CD1c-positive myeloid dendritic cell (primary cell): ENCODE data around the gene CASK.

Experiments
- DNase-seq: peaks from one replicate; pipeline ENCODE4 v3.0.0-alpha.2; 2016; ENCODE audit errors: extremely low spot score

CASK gene

DNA sequence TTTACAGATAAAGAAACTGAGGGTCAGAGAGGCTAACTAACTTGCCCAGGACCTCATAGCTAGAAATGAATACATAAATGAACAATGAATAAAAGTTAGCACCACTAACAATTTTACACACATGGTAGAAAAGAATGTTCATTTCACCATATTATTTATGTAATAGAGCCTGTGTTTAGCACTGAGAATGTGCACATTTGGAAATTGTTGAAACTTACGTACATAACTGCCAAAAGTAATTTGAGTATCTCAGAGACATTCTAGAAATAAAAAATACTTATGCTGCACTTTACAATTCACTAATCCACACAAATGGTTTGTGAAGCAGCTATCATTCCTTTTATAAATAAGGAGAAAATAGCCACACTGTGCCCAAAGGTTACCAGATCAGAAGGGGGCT, 9.9 kb downstream of the CASK start:
- no peak for DNase-seq

DNA sequence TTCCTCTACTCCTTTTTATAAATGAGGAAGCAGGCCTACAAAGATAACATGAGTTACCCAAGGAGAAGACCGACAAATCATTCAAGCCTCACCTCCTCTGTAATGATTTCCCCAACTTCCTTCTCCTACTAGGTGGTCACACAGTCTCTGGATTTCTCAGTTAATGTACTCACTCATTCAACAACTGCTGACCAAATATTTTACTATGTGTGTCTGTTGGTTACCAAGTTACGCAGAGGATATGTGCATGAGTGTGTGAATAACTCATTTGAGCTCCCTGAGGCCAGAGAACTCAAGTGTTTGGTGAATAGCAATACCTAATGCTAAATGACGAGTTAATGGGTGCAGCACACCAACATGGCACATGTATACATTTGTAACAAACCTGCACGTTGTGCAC, 10.4 kb downstream of the CASK start:
- DNase-seq: no peak

DNA sequence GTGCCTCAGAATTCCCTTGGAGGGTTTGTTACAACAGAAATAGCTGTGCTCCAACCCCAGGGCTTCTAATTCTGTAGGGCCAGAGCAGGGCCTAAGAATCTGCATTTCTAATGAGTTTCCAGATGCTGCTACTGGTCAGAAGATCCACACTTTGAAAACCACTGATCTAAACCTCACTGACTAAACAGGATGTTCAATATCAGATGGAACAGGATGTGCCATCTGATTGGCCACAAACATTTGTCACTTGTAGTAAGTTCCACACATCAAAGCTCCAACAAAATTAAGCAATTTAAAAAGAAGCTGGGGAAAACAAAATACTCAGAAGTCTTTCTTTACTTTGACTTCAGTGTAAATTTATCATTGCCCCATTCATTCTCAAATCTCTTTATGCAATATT, 14.3 kb downstream of the CASK start:
- no peak for DNase-seq

DNA sequence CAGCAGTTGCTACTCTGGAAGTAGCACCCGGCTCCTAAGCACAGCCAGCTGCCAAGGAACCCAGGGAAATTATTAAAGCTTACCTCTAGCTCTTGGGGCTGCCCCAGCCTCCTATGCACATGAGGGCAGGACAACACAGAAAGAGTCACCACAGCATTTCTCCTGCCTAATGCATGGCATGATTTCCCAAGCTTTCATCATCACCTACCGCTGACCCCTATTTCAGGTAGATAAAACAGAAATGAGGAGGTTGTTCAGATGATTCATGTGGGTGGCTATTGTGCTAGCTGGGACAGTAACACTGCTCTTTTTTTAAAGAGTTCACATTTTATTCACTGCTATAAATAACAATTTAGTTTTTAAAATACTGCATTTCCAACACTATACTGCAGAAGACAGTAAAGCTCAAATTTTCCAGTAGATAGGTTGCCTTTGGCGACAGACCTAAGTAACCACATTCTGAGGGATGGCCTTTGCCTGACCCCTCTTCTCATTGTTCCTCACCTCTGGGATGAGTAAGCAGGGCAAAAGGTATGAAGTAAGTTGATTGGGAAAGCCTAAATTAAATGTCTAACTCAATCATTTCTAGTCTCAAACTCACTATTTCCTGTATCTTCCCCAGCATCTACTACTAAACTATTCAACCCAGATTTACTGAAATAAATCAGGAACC, 16.7 kb downstream of the CASK start:
- DNase-seq: no peak

DNA sequence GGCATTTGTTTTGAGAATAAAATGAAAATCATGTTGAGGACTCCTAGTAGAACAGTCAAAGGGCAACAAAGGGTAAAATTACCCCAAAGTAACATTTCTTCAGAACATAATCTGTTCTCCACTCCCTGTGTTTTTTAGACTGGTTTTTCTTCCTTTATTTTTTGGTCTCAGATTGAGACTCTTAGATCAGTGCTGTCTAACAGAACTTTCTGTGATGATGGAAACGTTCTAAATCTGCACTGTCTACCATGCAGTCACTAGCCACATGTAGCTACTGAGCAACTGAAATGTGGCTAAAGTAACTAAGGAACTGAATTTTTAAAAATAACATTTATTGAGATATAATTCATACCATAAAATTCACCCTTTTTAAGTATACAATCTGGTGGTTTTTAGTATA, 19.8 kb downstream of the CASK start:
- DNase-seq: no peak

DNA sequence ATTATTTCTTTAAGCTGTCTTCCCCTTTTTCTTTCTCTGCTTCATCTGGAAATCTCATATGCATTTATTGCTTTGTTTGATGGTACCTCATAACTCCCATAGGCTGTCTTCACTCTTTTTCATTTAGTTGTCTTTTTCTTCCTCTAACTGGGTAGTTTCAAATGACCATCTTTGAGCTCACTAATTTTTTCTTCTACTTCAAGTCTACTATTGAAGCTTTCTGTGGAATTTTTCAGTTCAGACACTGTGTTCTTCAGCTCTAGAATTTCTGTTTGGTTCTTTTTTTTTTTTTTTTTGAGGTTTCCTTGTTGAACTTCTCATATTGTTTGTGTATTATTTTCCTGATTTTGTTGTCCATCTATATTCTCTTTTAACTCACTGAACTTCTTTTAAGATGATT, 23.0 kb downstream of the CASK start:
- no peak for DNase-seq

DNA sequence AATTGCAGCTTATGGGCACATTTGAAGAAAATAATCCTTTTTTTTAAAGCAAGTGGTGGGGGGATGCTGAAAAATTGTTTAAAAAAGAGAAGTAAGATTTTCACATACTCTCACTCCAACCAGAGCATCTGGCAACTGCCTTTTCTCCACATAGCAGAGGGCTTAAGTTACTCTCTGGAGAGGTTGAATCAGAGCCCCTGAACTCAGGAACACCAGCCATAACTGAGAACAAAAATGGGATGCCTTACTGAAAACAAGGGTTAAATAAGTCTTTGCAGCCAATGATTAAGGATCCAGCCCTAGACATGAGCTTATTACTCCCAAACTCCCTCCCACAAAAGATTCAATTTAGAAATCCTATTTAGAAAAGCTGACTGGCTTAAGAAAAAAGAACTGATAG, 27.5 kb downstream of the CASK start:
- no peak for DNase-seq

DNA sequence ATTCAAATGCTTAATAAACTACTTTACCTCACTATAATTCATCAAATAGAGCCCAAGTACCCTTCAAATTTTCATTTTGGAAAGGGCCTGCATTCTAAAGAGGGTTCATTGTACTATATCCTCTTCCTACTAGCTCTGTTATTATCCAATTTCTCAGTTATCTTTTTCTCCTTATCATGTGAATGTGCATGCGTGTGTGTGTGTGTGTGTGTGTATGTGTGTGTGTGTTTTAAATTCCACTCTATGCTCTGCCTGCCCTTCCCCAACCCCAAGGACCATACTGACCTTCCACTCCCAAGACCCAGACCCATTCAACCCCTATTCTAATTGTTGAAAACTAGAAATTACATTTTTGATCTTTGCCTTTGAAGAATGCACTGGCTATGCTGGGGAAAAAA, 33.3 kb downstream of the CASK start:
- no peak for DNase-seq

DNA sequence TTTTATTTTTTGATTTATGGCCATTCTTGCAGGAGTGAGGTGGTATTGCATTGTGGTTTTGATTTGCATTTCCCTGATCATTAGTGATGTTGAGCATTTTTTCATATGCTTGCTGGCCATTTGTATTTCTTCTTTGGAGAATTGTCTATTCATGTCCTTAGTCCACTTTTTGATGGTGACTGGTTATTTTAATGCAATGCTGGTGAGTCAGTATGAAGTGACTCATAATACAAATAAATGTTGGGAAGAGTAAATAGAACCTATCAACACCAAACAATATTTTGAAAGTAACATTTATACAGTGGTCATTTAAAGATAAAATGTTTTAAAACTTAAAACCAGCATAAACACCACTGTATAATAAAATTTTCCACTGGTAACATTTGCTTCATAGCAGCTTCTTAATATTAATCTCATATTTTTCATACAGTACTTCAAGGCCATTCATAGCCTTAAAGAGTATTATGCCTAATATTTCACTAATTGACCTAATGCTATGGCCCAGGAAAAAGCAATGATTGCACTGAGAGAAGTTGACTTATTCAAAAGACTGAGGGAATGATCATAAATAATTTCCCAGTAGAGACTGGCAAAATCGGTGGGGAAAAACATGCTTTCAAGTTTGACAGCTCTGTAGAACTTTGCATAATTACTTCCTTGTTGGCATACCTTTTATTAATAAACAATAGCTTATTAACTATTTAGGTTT, 33.9 kb downstream of the CASK start:
- no peak for DNase-seq

DNA sequence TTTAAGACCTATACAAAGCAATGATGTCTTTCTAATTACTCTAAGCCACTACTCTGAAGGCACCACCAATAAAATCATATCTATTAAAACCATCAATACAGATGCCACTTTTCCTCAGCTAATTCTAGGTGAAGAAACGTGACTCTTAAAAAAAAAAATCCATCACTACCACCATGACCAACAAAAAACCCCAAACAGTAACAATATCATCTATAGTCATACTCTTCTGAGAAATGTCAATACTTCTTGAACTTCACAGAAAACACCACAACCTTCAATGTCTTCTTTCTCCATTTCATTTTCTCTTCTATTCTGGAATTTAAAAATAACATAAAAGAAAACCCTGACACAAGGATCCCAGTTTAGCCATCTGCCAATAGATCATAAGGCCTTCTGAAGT, 35.7 kb downstream of the CASK start:
- no peak for DNase-seq

DNA sequence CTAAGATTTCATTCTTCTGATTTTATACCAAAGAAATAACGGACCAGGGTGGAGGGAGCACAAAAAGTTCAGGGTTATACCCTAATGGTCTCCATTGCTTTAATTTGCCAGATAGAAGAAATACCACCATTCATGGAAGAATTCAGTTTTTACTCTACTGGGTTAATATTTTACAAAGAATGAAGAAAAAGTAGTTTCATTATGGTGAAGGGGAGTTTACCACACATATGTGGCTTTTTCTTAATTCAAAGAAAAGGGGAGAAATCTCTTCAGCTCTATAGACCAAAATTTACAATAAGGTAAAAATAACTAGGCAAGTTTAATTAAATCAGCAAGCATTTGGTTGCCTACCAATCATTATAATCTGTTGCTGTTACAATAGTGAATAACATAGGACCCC, 37.6 kb downstream of the CASK start:
- no peak for DNase-seq

DNA sequence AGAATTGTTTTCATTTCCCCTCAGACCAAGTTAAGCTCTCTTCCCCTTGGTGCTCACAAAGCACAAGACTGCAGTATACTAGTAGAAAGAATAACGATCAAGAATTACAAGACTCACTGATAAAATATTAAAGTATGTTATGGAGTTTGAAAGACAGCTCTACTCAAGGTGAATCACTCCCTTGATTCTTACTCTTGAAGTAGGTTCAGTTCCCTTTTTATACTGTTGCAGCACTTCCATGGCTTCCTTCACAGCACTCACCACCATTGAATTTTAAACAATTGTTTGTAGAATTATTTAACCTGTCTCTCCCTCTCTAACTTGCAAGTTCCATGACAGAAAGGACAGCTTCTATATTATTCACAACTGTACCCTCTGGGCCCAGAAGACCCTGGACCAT, 42.2 kb downstream of the CASK start:
- DNase-seq: peak; percentile 3

DNA sequence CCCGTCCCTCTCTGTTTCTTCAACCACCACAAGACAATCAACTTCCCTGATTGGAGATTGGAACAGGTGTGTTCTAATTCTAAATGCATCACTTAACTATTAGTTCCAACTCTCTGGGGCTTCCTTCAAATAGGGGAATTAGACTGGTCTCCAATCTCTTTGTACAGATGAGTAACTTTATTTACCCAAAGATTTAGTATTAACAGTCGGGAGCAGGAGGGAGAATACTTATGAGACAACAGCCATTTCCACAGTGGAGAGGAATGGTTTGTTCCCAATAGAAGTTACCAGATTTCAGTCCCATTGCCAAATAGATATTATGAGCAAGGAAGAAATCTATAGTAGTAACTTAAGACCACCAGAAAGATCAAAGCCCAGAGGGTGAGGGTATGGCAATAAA, 46.2 kb downstream of the CASK start:
- no peak for DNase-seq

DNA sequence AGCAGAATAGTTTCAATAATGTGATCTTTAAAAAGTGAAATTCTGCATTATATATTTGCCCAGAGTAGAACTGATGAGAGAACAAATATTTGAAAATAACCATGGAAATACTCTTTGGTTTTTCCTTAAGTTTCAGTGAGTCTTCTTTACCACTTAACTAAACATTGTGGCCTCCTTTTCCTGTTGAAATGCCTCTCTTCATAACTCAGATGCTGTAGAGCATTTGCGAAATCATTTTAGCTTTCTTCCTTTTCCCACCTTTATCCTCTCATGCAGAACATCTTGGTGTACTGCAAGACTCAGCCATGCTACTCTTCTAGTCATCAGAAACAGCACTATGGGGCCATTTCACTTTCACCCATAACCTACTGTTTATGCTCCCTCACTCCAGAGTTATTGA, 48.2 kb downstream of the CASK start:
- DNase-seq: no peak

DNA sequence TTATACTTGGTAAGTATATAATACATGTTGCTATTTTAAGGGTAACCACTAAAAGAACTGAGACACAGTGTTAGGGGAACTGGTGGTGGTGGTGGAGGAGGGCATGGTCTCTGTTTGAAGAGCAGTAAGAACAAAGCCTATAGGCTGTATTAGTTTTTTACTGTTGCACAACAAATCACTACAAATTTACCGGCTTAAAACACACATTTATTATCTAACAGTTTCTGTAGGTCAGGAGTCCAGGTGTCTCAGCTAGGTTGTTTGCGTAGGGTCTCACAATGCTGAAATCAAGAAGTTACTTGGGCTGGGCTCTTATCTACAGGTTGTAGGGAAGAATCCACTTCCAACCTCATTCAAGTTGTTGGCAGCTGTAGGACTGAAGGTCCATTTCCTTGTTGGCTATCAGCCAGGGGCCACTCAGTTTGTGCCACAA, 52.6 kb downstream of the CASK start:
- DNase-seq: no peak

DNA sequence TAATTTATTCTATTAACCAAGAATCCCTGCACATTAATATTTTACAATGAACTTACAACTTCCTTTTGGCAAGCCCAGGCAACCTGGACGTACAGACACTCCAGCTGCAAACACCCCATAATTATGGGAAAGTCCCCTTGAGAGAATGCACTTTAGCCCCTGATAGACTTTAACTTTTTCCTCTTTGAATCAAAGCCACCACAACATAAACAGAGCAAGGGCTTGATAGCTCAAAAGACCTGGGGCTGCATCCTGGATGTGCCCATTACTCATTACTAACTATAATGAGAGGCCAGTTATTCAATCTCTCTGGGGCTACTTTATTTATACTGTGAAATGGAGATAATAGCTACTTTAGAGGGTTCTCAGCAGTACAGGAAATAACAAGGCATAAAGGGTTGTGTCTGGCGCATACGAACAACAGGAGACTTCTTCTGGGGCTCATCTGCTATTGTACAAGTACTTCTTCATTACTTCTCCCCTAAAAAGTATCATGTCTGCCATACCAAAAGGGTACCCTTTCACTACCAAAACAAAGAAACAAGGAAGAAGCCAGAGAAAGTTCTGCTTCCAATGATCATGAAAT, 54.9 kb downstream of the CASK start:
- DNase-seq: no peak

DNA sequence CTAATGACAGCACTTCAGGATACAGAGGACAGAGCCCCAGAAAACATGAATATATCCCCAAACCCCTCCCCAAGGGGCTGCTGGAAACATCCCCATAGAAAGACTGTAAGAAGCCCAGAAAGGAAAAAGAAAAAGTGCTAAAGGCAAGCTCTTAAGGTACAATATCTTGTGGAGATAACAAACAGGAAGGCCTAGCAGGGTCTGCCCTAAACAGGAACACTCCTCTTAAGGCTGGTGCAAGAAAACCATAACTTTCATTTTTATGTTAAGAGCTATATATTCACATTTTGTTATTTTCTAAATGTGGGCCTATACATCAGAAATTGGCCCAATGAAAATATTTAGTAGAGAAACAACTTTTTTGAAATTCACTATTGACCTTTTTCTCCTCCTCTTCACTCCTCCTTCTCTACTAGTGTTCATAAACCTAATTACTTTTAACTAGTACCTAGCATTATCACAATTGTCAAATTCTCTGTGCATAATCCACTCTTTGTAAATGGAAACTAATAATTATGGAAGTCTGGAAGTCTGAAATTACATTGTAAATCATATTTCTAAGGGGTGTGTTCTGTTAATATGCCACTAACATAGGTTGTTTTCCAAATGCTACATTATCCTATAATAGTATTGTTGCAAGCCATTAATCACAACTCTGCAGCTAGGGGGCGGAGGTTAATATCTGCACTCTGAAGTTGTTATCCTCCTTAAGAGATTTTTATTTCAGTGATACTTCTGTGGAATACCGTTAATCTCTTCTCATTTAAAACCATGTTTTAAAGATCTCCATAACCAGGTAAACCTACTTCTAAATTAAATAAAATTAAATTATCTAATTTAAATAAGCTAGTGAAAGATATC, 59.8 kb downstream of the CASK start:
- DNase-seq: no peak

DNA sequence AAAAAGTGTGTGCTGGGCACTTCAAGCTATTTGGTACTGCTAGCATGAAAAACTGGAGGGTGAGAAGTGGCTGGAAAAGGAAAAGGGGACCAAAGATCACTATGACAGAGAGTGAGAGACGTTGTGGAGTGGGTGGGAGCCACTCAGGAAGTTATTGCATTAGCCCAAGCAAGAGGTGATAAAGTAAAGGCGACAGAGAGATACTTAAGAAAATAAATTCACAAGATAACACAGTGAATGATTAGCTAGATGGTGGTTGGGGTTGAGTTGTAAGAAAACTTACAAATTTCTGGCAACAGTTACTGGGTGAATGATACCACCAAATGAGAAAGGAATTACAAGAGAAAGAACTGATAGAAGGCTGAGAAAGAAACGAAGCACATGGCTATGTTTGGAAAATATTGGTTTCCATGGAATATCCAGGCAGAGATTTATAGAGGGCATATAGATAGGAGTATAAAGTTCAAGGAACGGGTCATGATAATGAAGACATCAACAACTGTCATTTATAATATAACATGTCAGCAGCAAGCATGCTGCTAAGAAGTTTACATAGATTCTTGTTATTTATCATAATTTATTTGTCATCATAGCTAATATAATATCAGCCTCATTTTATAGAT, 60.7 kb downstream of the CASK start:
- DNase-seq: no peak

DNA sequence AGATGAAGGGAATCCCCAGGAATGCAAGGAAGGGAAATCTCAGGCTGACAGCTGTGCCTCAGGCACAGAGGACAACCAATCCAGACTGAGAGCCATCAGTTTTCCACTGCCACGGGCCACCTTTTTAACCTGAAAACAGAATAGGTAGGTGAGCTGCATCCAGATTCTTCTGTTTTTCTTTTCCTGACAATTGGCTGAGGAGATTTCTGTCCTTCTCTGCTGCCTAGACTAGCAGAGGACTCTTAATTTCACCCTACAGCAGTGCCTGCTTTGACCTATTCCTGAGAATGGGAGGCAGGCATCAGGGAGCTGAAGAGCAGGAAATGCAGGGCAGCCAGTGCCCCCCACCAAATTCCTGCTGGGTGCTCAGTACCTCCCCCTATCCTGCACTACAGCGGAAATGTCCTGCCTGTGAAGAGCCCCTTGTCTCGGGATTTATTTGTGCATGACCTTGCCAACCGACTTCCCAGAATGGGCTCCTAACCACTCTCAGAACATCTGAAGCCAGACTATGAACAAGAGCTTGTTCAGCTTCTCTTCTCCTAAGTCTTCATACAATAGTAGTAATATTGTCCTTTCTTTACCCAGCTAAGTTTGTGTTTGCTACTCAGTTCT, 65.1 kb downstream of the CASK start:
- no peak for DNase-seq

DNA sequence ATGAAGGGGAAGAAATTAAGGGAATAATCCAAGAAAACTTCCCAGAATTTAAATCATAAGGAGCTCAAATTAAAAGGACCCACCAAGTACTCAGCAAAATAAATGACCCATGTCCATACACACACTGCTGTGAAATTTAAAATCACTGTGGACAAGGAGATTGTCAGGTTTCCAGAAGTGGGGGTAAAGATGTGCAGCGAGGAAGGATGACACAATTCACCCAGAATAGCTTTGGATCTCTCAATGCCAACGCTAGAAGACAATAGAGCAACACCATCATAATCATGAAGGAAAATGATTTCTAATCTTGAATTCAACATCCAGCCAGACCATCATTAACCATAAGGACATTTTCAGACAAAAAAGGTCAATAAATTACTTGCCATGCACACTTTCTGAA, 65.7 kb downstream of the CASK start:
- no peak for DNase-seq

DNA sequence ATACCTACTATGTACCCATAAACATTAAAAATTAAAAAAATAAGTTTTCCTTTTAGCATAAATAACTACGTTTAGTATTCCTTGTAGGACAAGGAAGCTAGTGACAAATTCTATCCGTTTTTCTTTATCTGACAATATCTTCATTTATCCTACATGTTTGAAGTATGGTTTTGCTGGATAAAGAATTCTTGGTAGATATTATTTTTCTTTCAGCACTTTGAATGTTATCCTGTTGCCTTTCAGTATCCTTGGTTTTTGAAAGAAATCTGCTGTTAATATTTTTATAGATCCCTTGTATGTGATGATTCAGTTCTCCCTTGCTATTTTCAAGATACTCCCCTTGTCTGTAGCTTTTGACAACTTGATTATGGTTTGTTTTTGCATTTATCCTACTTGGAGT, 76.6 kb downstream of the CASK start:
- no peak for DNase-seq
